ENCODE data around the gene MEIS3. TPM values are rescaled to one million over a fixed set of nuclear protein-coding genes. Genes with fewer than 3 reads are reported as not detected.

The MEIS3 gene
- total and polyA plus RNA-seq, 4 donors = 0.75 to 19.6 (median 5.8) TPM

DNA sequence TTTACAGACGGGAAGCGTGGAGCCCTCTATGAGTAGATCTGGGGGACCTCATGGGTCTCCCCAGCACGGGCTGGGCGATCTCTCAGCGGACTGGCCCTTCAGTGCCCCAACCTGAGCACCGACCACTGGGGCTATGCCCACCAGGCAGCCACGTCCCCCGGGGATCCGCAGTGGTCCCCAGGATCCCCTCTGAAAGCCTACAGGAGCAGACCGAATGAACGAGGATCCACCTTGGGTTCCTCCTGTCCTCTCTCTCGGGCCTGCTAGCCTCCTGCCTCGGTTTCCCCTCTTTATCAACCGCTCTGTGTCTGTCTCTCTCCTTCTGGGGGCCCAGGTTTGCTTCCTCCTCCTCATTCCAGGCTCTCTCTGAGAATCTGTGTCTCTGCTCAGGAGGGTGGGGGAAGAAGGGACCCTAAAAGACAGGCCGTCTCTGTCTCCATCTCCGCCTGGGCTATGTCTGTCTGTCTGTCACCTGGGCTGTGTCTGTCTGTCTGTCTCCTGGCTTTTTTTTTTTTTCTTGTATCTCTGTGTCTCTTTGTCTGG is 2.0 kb upstream of the MEIS3 start:
- H3K36me3 ChIP-seq (ENCODE audit: control insufficient read depth in 1 of 2, insufficient read depth in 2 of 2, low read length in 1 of 2) = no peaks in the 10 kb centered on the region
- no peak overlapping the region for H3K27ac ChIP-seq (ENCODE audit: low read depth in 1 of 2, low read length in 2 of 2)
- no peaks in the 10 kb centered on the region for H3K9me3 ChIP-seq (ENCODE audit: control insufficient read depth, low read length)
- 6 to 7% methylated on average over 16 of the region's 16 CpGs for WGBS, 2 donors
- no peak for ATAC-seq (ENCODE audit: low FRiP score)
- H3K27me3 ChIP-seq (ENCODE audit: control insufficient read depth in 1 of 2, insufficient read depth in 2 of 2, low read length in 1 of 2) = peaks cover 0 to 2% of the 10 kb centered on the region in 2 donors
- no peak for DNase-seq
- no peak overlapping the region for H3K4me3 ChIP-seq (ENCODE audit: low read length in 2 of 2)
- H3K4me1 ChIP-seq (ENCODE audit: control insufficient read depth in 1 of 2, insufficient read depth in 2 of 2, low read length in 2 of 2) = no peaks in the 10 kb centered on the region
- intact Hi-C loops (cut with DNase I) = loop anchor here in 1 of 2 donors (10.0 kb wide), 1 partner anchor 127 kb away; no protein-coding TSS in a partner anchor

DNA sequence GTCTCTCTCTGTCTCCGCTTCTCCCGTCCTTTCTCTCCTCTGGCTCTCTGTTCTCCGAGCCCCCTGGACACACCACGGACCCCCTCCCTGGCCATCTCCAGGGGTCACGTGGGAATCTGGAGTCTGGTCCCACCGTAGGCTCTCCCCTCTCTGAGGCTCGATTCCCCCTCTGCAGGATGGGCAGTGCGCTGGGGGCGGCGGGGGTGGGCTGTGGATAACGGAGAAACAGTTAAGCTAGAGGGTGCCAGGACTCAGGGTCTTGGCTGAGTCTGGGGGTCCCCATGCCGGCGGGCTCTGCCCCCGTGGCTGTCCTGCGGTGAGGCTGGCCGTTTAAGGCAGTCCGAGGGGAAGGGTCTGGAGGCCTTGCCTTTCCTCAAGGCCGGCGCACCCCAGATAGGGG is 462 bp upstream of the MEIS3 start:
- Histone ChIP-seq H3K4me3 (ENCODE audit: low read length in 2 of 2) (no peak overlapping the region), H3K9me3 (ENCODE audit: control insufficient read depth, low read length) (no peaks in the 10 kb centered on the region), H3K27me3 (ENCODE audit: control insufficient read depth in 1 of 2, insufficient read depth in 2 of 2, low read length in 1 of 2) (peaks cover 0 to 2% of the 10 kb centered on the region in 2 donors), H3K4me1 (ENCODE audit: control insufficient read depth in 1 of 2, insufficient read depth in 2 of 2, low read length in 2 of 2) (no peaks in the 10 kb centered on the region), H3K36me3 (ENCODE audit: control insufficient read depth in 1 of 2, insufficient read depth in 2 of 2, low read length in 1 of 2) (no peaks in the 10 kb centered on the region), H3K27ac (ENCODE audit: low read depth in 1 of 2, low read length in 2 of 2) (no peak overlapping the region)
- DNase-seq (no peak), ATAC-seq (ENCODE audit: low FRiP score) (no peak)
- 15 to 16% methylated on average over 19 of the region's 19 CpGs for WGBS, 2 donors
- intact Hi-C loops (cut with DNase I) = loop anchor here in 1 of 2 donors (10.0 kb wide), 1 partner anchor 125 kb away; no protein-coding TSS in a partner anchor

DNA sequence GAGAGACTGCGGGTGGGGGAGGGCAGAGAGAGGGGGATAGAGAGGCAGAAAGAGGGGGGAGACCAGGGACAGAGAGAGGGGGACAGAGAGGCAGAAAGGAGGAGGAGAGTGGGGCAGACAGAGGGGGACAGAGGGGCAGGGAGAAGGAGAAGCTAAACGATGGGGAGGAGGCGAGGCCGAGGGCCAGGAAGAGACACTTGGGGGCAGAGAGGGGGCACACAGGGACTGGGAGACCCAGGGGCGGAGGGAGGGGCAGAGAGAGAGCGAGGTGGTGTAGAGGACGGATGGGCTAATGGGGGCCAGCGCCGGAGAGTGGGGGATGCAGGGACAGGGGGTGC is 666 bp downstream of the MEIS3 start:
- DNase-seq (no peak), ATAC-seq (ENCODE audit: low FRiP score) (no peak)
- intact Hi-C loops (cut with DNase I) = no loop called here
- H3K9me3 ChIP-seq (ENCODE audit: control insufficient read depth, low read length) = no peaks in the 10 kb centered on the region
- H3K4me1 ChIP-seq (ENCODE audit: control insufficient read depth in 1 of 2, insufficient read depth in 2 of 2, low read length in 2 of 2) = no peaks in the 10 kb centered on the region
- peak overlapping the region in 1 of 2 donors; percentile 32 for H3K4me3 ChIP-seq (ENCODE audit: low read length in 2 of 2)
- H3K27ac ChIP-seq (ENCODE audit: low read depth in 1 of 2, low read length in 2 of 2) = no peak overlapping the region
- peaks cover 0 to 2% of the 10 kb centered on the region in 2 donors for H3K27me3 ChIP-seq (ENCODE audit: control insufficient read depth in 1 of 2, insufficient read depth in 2 of 2, low read length in 1 of 2)
- WGBS, 2 donors = 0 to 5% methylated on average over 9 of the region's 9 CpGs
- no peaks in the 10 kb centered on the region for H3K36me3 ChIP-seq (ENCODE audit: control insufficient read depth in 1 of 2, insufficient read depth in 2 of 2, low read length in 1 of 2)

DNA sequence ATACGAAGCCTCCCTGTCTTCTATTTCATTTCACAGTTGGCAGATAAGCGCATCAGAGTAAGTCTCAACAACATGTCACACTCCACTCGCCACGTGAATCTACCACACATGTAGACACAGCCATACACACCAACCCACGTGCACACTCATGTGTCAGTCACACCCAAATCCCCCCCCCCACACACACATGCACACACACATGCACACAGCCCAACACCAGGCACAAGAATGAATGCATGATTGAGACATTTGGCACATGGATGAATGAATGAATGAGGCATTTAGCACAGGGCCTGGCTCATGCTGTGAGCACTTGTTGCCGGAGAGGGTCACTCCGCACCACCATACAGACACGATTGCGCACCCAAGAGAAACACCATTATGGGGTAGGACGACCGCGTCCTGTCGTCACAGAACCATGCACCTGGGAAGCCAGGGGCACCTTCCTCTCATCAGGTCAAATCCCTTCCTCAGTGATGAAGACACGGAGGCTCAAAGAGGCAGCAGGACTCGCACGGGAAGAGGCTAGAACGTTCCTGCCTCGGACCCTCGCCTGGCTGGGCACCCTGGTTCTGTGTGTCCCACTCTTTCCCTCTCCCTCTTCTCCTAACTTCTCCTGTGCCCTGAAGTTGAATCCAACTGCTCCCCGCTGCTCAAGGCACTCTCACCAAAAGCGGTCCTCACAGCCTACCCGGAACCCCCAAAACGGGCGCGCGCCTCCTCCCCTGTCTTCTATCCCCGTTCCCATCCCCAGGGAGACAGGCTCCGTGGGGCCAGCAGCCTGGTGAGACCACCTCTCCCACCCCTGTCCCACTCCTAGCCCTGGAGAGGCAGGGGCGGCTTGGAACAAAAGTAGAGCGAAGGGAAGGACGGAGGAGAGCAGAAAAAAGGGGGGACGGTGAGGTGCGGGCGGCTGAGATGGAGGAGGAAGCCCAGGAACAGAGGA is 1.3 kb downstream of the MEIS3 start:
- H3K27me3 ChIP-seq (ENCODE audit: control insufficient read depth in 1 of 2, insufficient read depth in 2 of 2, low read length in 1 of 2) = peaks cover 0 to 2% of the 10 kb centered on the region in 2 donors
- no peaks in the 10 kb centered on the region for H3K4me1 ChIP-seq (ENCODE audit: control insufficient read depth in 1 of 2, insufficient read depth in 2 of 2, low read length in 2 of 2)
- DNase-seq (no peak), ATAC-seq (ENCODE audit: low FRiP score) (no peak)
- H3K27ac ChIP-seq (ENCODE audit: low read depth in 1 of 2, low read length in 2 of 2) = no peak overlapping the region
- H3K4me3 ChIP-seq (ENCODE audit: low read length in 2 of 2) = no peak overlapping the region
- intact Hi-C loops (cut with DNase I) = no loop called here
- H3K36me3 ChIP-seq (ENCODE audit: control insufficient read depth in 1 of 2, insufficient read depth in 2 of 2, low read length in 1 of 2) = no peaks in the 10 kb centered on the region
- no peaks in the 10 kb centered on the region for H3K9me3 ChIP-seq (ENCODE audit: control insufficient read depth, low read length)
- 5 to 6% methylated on average over 34 of the region's 34 CpGs for WGBS, 2 donors

DNA sequence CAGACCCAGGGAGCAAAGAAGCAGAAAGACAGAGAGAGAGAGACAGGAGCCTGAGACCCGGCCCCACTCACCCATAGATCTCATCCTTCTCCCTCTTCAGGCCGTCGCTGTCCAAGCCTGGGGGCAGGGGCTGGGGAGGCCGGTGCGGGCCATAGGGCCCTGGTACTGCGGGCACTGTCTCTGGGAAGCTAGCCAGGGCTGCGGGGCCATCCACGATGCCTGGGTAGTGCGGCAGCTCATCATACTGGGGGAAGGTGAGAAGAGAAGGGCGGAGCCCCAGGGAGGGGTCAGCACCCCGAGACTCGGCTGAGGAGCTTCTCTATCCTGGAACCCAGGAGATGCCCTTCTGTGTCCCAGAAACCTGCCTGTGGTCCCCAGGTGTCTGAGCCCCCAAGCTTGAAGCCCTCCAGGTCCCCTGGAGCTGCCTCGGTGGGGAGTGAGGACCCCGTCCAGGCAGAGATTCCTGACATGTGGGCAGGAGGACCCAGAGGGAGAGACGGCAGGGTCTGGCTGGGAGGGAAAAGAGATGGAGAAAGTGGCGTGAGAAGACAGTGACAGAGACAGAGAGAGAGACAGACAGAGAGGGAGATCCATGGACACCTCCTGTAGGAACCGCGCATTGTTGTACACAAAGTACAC is 2.1 kb downstream of the MEIS3 start:
- intact Hi-C loops (cut with DNase I) = no loop called here
- H3K36me3 ChIP-seq (ENCODE audit: control insufficient read depth in 1 of 2, insufficient read depth in 2 of 2, low read length in 1 of 2) = no peaks in the 10 kb centered on the region
- no peak for ATAC-seq (ENCODE audit: low FRiP score)
- no peaks in the 10 kb centered on the region for H3K4me1 ChIP-seq (ENCODE audit: control insufficient read depth in 1 of 2, insufficient read depth in 2 of 2, low read length in 2 of 2)
- WGBS, 2 donors = 22 to 29% methylated on average over 16 to 18 of the region's 18 CpGs
- no peak for DNase-seq
- no peak overlapping the region for H3K27ac ChIP-seq (ENCODE audit: low read depth in 1 of 2, low read length in 2 of 2)
- no peaks in the 10 kb centered on the region for H3K9me3 ChIP-seq (ENCODE audit: control insufficient read depth, low read length)
- H3K4me3 ChIP-seq (ENCODE audit: low read length in 2 of 2) = no peak overlapping the region
- H3K27me3 ChIP-seq (ENCODE audit: control insufficient read depth in 1 of 2, insufficient read depth in 2 of 2, low read length in 1 of 2) = peaks cover 0 to 2% of the 10 kb centered on the region in 2 donors

DNA sequence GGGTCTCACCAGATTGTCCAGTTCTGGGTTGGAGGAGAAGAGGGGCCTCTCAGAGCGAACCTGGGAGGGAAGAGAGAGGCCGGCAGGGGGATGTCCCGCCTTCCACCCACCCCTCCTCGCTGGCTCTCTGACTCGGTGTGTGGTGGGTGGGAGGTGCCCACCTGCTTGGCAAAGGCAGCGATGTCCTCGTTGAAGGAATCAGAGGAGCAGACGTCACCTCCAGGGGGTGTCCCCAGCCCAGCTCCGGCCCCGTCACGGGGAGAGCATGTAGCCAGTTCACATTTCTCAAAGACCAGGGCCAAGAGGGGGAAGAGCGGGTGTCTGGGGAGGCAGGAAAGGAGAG is 2.7 kb downstream of the MEIS3 start:
- ATAC-seq (ENCODE audit: low FRiP score) = no peak
- 50 to 55% methylated on average over 12 of the region's 12 CpGs for WGBS, 2 donors
- intact Hi-C loops (cut with DNase I) = no loop called here
- Histone ChIP-seq H3K36me3 (ENCODE audit: control insufficient read depth in 1 of 2, insufficient read depth in 2 of 2, low read length in 1 of 2) (no peaks in the 10 kb centered on the region), H3K27ac (ENCODE audit: low read depth in 1 of 2, low read length in 2 of 2) (no peak overlapping the region), H3K4me3 (ENCODE audit: low read length in 2 of 2) (no peak overlapping the region), H3K4me1 (ENCODE audit: control insufficient read depth in 1 of 2, insufficient read depth in 2 of 2, low read length in 2 of 2) (no peaks in the 10 kb centered on the region), H3K27me3 (ENCODE audit: control insufficient read depth in 1 of 2, insufficient read depth in 2 of 2, low read length in 1 of 2) (peaks cover 0 to 2% of the 10 kb centered on the region in 2 donors), H3K9me3 (ENCODE audit: control insufficient read depth, low read length) (no peaks in the 10 kb centered on the region)
- no peak for DNase-seq

DNA sequence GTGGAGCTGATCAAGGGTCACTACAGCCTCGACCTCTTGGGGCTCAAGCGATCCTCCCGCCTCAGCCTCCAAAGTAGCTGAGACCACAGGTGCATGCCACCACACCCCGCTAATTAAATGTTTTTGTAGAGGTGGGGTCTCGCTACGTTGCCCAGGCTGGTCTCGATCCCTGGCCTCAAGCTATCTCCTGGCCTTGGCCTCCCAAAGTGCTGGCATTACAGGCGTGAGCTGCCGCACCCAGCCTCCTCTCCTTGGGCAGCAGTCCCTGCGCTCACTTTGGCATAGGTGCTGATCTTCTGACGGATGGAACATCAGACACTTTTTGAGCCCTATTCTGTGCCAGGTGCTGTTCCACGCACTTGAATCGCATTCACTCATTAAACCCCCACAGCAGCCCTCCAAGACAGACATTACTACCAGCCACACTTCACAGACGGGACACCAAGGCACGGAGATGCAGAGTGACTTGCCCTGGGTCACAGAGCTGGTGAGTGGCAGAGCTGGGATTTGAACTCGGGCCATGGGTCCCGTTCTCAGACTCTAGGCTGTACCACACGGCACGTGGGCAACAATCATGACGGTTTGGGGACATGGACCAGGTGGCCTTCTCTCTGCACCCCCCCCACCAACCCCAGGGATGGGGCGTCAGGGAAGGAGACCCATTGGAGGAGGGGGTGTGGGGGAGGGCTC is 3.2 kb downstream of the MEIS3 start:
- 90% methylated on average over 20 to 21 of the region's 21 CpGs for whole genome bisulfite sequencing, 2 donors
- no peak overlapping the region for H3K4me3 ChIP-seq (ENCODE audit: low read length in 2 of 2)
- intact Hi-C loops (cut with DNase I) = no loop called here
- no peak for ATAC-seq (ENCODE audit: low FRiP score)
- H3K9me3 ChIP-seq (ENCODE audit: control insufficient read depth, low read length) = no peaks in the 10 kb centered on the region
- no peaks in the 10 kb centered on the region for H3K4me1 ChIP-seq (ENCODE audit: control insufficient read depth in 1 of 2, insufficient read depth in 2 of 2, low read length in 2 of 2)
- H3K27me3 ChIP-seq (ENCODE audit: control insufficient read depth in 1 of 2, insufficient read depth in 2 of 2, low read length in 1 of 2) = no peaks in the 10 kb centered on the region
- no peak for DNase-seq
- no peak overlapping the region for H3K27ac ChIP-seq (ENCODE audit: low read depth in 1 of 2, low read length in 2 of 2)
- no peaks in the 10 kb centered on the region for H3K36me3 ChIP-seq (ENCODE audit: control insufficient read depth in 1 of 2, insufficient read depth in 2 of 2, low read length in 1 of 2)

DNA sequence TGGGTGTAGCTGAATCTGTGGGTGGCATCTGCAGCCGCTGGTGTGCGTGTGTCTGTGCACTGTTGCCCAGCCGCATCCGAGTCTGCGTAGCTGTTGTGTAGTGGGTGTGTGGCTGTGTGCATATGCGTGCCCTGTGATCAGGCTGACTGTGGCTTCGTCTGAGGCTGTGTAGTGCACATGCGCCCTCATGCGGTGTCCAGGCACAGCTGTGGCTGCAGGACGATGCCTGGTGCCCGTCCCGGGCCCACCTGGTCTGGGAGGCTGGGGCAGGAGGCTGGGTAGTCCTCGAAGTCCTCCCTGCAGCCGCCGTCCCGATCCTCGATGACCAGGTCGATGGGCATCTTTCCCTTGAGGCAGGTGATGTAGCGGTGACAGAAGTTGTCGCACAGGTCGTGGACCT is 4.9 kb downstream of the MEIS3 start:
- Histone ChIP-seq H3K4me3 (ENCODE audit: low read length in 2 of 2) (no peak overlapping the region), H3K36me3 (ENCODE audit: control insufficient read depth in 1 of 2, insufficient read depth in 2 of 2, low read length in 1 of 2) (no peaks in the 10 kb centered on the region), H3K27ac (ENCODE audit: low read depth in 1 of 2, low read length in 2 of 2) (no peak overlapping the region), H3K27me3 (ENCODE audit: control insufficient read depth in 1 of 2, insufficient read depth in 2 of 2, low read length in 1 of 2) (no peaks in the 10 kb centered on the region), H3K9me3 (ENCODE audit: control insufficient read depth, low read length) (no peaks in the 10 kb centered on the region), H3K4me1 (ENCODE audit: control insufficient read depth in 1 of 2, insufficient read depth in 2 of 2, low read length in 2 of 2) (no peaks in the 10 kb centered on the region)
- ATAC-seq (ENCODE audit: low FRiP score) = no peak
- intact Hi-C loops (cut with DNase I) = no loop called here
- no peak for DNase-seq
- 78 to 80% methylated on average over 21 of the region's 21 CpGs for WGBS, 2 donors
